GM21723 (cell line): ENCODE results near the gene C9orf72.

Source experiments
- ATAC-seq: cut with Tn5 transposase; IDR thresholded peaks from one replicate; pipeline ENCODE4 v1.9.1; 2021; ENCODE audit warnings: mild to moderate bottlenecking, moderate library complexity; ENCODE audit not compliant: unreplicated experiment

Gene C9orf72

GRCh38 chr9:27539479-27540441 is 33.5 kb downstream of the C9orf72 start:
- ATAC-seq, result no peak

DNA sequence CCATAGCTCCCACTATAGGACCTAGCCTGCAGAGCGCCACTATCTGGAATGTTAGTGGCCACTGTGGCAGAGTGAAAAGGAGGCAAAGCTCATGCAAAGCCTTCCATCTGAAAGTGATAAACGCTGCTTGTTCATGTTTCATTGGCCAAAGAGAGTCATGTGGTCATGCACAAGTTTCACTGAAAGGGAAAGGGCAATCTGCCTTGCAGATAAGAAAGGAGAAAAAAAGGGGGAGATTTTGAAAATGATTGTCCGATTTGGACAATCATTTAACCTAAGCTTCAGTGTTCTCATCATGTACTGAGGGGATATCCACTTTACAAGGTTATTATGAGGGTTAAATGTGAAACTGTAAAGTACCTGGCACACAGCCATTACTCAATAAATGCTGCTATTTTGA is 34.6 kb downstream of the C9orf72 start:
- ATAC-seq, result no peak

DNA sequence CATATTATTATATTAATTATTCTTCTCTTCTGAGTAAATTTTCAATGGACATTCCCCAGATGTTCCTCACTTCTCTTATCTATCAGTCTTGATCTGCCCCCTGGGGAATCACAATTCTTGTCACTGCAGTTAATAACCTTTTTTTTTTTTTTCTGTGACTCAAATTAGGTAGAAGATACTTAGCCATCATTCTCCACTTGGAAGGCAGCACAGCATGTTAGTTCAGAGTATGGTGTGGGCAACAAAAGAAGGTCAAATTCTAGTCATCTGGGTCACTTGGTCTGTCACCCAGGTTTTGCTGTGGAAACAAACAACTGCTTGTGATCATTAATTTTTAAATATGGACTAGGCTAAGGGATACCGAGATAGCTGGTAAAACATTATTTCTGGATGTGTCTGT is 35.5 kb downstream of the C9orf72 start:
- no peak for ATAC-seq

DNA sequence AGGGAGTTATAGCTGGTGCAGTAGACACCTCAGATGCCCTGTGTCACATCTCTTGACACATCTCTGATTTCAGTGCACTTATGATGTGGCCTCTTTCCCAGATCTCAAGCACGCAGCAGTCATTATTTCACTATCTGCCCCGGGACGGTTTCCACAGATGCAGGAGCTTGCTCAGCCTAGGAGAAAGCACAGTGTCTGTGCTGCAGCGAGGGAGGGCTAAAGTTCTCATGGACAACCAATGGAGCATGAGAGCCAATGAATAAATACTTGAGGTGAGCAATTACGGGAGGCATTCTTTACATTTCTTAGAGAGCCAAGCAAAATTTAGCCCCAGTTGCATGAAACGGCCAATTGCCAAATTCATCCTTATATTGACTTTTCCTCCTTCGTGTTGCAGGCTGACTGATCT is 36.2 kb downstream of the C9orf72 start:
- ATAC-seq, result no peak

DNA sequence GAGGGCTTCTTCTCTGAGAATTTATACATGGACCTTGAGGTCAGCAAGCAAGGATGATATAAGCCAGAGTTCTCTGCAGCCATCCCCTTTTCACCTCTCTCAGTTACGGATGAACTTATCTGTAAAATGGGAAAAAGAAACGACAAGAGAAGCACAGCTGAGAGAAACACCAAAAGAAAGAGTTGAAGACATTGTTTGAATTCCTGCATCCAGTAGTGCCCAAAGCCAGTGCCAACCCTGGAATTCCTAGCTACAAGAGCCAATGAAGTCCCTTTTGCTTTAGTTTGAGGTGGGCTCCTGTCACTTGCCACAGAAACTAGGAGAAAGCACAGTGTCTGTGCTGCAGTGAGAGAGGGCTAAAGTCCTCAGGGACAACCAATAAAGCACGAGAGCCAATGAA is 37.1 kb downstream of the C9orf72 start:
- ATAC-seq, result no peak

GRCh38 chr9:27535701-27536118 is 37.6 kb downstream of the C9orf72 start:
- ATAC-seq, result peak; percentile 84

DNA sequence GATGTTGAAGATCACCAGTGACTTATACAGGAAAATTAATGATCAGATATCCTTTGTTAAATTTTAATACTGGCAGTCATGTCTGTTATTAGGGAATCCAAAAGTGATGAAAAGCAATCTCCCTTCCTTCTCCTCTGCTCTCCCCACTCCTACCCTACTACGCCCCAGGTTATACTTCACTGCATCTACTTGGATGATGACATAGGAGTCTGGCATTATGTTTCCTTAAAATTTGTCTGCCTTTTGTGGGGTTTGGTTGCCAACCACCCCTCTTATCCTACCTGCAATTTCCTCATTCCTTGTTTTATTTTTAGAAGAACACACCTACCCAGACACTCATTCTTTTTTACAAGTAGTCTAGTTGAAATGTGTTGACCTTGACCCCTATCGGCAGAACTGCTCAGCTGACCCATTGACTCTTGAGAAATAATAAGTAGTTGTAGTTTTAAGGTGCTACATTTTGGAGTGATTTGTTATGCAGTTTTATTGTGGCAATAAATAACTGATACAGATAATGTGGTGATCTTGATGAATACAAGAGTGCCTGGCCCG is 38.5 kb downstream of the C9orf72 start:
- no peak for ATAC-seq

DNA sequence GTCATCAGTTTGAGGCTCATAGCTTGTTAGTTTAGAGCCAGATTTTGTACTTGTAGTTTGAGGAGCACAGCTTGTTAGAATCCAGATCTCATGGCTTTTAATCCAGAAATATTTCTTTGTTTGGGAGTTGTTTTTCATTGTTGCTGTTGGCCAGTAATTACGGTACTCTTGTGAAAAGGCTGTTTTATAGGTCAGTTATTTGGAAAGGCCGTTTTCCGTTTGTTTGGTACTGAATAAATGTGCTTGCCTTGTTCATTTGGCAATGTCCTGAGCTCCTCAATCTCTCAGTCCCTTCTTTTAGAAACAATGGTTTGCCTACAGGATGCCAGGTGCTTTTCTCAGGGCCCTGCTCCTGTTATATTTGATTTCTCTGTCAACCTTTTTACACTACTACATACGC is 39.1 kb downstream of the C9orf72 start:
- no peak for ATAC-seq

GRCh38 chr9:27533311-27533710 is 40.0 kb downstream of the C9orf72 start:
- no peak for ATAC-seq

DNA sequence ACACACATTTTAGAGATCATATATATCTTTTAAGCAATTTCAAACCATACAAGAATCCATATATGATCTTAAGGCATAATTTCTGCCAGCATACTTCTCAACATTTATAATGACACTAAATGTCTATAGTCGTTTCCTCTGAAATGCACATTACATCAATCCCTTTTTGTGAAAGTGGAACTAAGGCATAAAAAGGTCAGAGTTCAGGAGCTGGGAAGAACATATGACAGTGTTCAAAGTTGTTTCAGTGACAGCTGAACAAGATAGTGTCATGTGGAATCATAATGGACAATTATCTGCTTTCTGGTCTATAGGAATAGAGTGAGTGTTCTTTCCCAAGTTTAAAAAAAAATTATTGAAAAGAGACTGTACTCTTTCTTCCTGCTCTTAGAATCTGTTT is 41.2 kb downstream of the C9orf72 start:
- ATAC-seq, result no peak

GRCh38 chr9:27530915-27531755 is 42.1 kb downstream of the C9orf72 start:
- no peak for ATAC-seq

- ATAC-seq, result peak; percentile 74
These were observed 43.7 kb downstream of the C9orf72 start, which contains the start of gene MOB3B for GRCh38 chr9:27529316-27530278. MOB3B (minus strand) TSS chr9:27529814; CDS start chr9:27455550, 74,264 bp downstream.

- ATAC-seq, result peak; percentile 52
These were observed 44.4 kb downstream of the C9orf72 start for GRCh38 chr9:27528886-27529315.

DNA sequence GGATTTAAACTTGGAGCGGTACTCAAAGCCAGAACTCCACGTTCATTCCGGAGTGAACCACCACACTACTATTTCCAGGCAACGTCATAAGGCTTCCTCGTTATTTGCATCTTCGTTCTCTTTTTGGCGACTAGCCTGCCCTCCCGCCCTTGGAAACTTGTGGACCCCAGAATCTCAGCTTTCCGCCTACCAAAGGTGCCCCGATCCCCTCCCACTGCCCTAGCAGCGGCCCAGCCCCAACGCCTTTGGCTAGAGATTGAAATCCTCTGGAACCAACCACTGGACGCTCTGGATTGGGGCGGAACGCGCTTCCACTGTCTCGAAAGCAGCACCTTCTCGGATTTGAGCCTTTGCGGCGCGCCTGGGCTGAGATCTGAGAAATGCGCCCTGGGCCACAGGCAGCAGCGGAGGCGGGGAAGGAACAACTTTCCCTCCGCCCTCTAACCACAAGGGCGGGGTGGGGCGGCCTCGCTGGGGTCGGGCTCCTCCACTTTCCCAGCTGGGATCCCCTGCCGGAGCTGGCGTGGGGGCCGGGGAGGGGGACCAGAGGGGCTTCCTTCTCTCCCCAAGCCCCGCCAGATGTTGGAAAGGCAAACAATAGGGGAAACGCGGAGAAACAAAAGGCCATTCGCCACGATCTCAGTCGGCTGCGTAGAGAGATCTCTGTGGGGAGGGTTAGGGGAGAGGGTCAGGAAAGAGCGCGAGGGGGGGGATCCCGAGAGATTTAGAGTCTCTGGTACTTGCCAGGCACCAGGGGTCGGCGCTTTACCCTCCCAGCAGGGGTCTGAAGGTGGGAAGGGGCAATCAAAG is 45.0 kb downstream of the C9orf72 start:
- ATAC-seq, result peak; percentile 70

- ATAC-seq, result no peak
These were observed 45.6 kb downstream of the C9orf72 start for GRCh38 chr9:27527702-27528075.

- ATAC-seq, result no peak
These were observed 49.0 kb downstream of the C9orf72 start, which contains the start of gene IFNK for GRCh38 chr9:27524236-27524635. IFNK (plus strand) TSS chr9:27524290; CDS start chr9:27524337, 47 bp downstream.

DNA sequence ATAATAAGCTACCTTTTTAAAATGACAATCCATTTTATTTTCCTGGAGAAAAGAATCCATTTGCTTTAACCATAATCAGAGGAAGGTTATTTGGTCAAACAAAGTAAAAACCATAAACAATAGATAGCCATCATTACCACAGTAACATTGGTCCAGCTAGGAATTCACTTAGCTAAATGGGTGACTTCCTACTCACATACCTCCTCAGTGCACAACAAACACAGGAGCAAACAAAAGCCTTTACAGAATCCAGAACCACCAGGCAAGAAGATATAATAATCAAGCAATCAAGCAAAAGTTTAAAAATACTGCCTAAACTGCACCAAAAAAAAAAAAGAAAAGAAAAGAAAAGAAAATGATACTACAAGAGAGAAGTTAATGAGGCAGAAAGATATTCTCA is 50.1 kb downstream of the C9orf72 start:
- ATAC-seq, result no peak

DNA sequence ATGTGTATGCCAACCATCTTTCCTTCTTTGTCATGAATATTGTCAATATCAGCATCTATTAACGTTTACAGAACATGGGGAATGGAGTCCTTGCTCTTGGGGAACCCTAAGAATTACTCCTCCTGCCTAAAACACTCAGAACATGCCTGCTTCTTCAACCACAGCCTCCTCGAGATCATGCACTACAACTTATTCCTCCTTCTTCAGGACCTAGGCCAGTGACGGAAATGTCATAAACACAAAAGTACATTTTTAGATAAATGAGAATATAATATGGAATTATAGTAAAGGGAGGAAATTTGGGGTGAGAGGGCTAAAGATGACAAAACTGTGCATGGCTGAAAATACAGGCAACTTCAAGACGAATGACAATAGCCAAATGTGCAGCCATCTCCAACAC is 52.3 kb downstream of the C9orf72 start:
- no peak for ATAC-seq
